GOT3 (cell line): Measurements from ENCODE around the gene FNDC11.
"Not testable (repeated sequence)": the region's sequence is repeated elsewhere in the genome, so short reads cannot be mapped to it uniquely, and the experiment has no call there.

Experiments
- DNase-seq: peaks from one replicate; lab custom pipeline; 2025; ENCODE audit warnings: mixed read lengths; lab: John Stamatoyannopoulos, UW

The FNDC11 gene

GRCh38 chr20:63566395-63567135 is 12.6 kb downstream of the FNDC11 start:
- no peak for DNase-seq

GRCh38 chr20:63567136-63567385 is 13.1 kb downstream of the FNDC11 start:
- DNase-seq: no peak

GRCh38 chr20:63567386-63568169 is 13.6 kb downstream of the FNDC11 start:
- DNase-seq: no peak

GRCh38 chr20:63568170-63568981 is 14.4 kb downstream of the FNDC11 start:
- no peak for DNase-seq

- no peak for DNase-seq
Measured at GRCh38 chr20:63568986-63569949, 15.3 kb downstream of the FNDC11 start.

GRCh38 chr20:63570281-63571086 is 16.5 kb downstream of the FNDC11 start:
- DNase-seq: no peak

GRCh38 chr20:63571087-63571478 is 17.1 kb downstream of the FNDC11 start:
- not testable (repeated sequence) for DNase-seq

GRCh38 chr20:63572071-63572787 is 18.3 kb downstream of the FNDC11 start:
- no peak for DNase-seq

- no peak for DNase-seq
Measured at GRCh38 chr20:63572788-63573646, 19.1 kb downstream of the FNDC11 start.

- DNase-seq: no peak
Measured at GRCh38 chr20:63573647-63574131, 19.7 kb downstream of the FNDC11 start.

GRCh38 chr20:63574156-63574828 is 20.3 kb downstream of the FNDC11 start, which contains the start of gene HELZ2:
Gene HELZ2 (minus strand): TSS chr20:63574239. CDS start chr20:63572385, 1,854 bp downstream.
- peak; percentile 23 for DNase-seq

- no peak for DNase-seq
Measured at GRCh38 chr20:63574829-63575743, 21.1 kb downstream of the FNDC11 start.

GRCh38 chr20:63576311-63576710 is 22.4 kb downstream of the FNDC11 start:
- no peak for DNase-seq

GRCh38 chr20:63577317-63577894 is 23.4 kb downstream of the FNDC11 start:
- DNase-seq: no peak

- no peak for DNase-seq
Measured at GRCh38 chr20:63578224-63579016, 24.5 kb downstream of the FNDC11 start.
